Measurements from ENCODE around the gene C6orf141. TPM values are rescaled to one million over a fixed set of nuclear protein-coding genes. Genes with fewer than 3 reads are reported as not detected.
A peak's percentile ranks its signal among the peaks of the same experiment; 100 is the strongest.

Gene C6orf141
- total RNA-seq, 4 donors from 2014 or later: 10.0 to 22.8 (median 18.3) TPM

DNA sequence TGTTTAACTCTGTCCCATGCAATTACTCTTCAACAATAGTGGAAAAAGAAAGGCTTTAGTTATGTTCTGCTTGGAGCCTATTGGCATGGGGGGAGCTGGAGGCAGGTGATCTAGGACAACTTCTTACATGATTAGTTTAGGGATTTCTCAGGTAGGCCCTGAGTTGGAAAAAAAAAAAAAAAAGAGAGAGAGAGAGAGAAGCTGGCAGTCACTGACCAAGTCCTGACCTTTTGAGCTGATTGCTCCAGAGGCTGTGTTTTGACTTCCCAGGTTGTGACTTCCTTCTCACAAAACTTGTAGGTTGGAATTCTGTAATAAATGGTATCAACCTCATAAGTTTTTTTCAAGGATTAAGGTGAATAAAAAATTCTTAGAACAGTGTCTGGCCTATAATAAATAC lies 7.8 kb downstream of the C6orf141 start:
- intact Hi-C loops (cut with DNase I): no loop called here
- no peaks in the 10 kb centered on the region for H3K27me3 ChIP-seq

GRCh38 chr6:49563006-49563886 lies 12.8 kb downstream of the C6orf141 start:
- WGBS, 2 donors: 68 to 86% methylated on average over 2 to 4 of the region's 5 CpGs
- DNase-seq: no peak
- H3K27me3 ChIP-seq: no peaks in the 10 kb centered on the region
- intact Hi-C loops (cut with DNase I): no loop called here
- H3K27ac ChIP-seq: no peak overlapping the region
- TF ChIP-seq POLR2A (IDR thresholded peaks at IDR 0.05): no peak
- peaks cover 0 to 3% (median 0%) of the 10 kb centered on the region in 3 donors for H3K4me1 ChIP-seq
- no peaks in the 10 kb centered on the region for H3K36me3 ChIP-seq
- H3K9me3 ChIP-seq: no peaks in the 10 kb centered on the region
- H3K4me3 ChIP-seq: no peak overlapping the region

More for the DNA sequence above, 7.8 kb downstream of the C6orf141 start:
- TF ChIP-seq POLR2A (IDR thresholded peaks at IDR 0.05) (no peak), CTCF (IDR thresholded peaks at IDR 0.05) (no peak)
- Histone ChIP-seq H3K9me3 (no peaks in the 10 kb centered on the region), H3K36me3 (no peaks in the 10 kb centered on the region), H3K4me1 (peaks cover 0 to 40% (median 7%) of the 10 kb centered on the region in 3 donors), H3K27ac (no peak overlapping the region), H3K4me3 (no peak overlapping the region)
- DNase-seq: no peak

GRCh38 chr6:49564552-49564951 lies 14.1 kb downstream of the C6orf141 start:
- H3K4me3 ChIP-seq: no peak overlapping the region
- H3K9me3 ChIP-seq: no peaks in the 10 kb centered on the region
- peaks cover 0 to 3% (median 0%) of the 10 kb centered on the region in 3 donors for H3K4me1 ChIP-seq
- TF ChIP-seq POLR2A (IDR thresholded peaks at IDR 0.05) (no peak), CTCF (IDR thresholded peaks at IDR 0.05) (no peak)
- H3K27ac ChIP-seq: no peak overlapping the region
- DNase-seq: no peak
- 58 to 92% methylated on average over 1 of the region's 1 CpG for WGBS, 2 donors
- no peaks in the 10 kb centered on the region for H3K27me3 ChIP-seq
- no peaks in the 10 kb centered on the region for H3K36me3 ChIP-seq
- intact Hi-C loops (cut with DNase I): no loop called here

- Histone ChIP-seq H3K4me1 (peaks cover 0 to 3% (median 0%) of the 10 kb centered on the region in 3 donors), H3K4me3 (no peak overlapping the region), H3K9me3 (no peaks in the 10 kb centered on the region), H3K36me3 (no peaks in the 10 kb centered on the region), H3K27me3 (no peaks in the 10 kb centered on the region), H3K27ac (peak overlapping the region in 1 of 4 donors; percentile 31)
- no peak for DNase-seq
- intact Hi-C loops (cut with DNase I): no loop called here
- 51 to 54% methylated on average over 2 of the region's 2 CpGs for WGBS, 2 donors
- no peak for TF ChIP-seq POLR2A (IDR thresholded peaks at IDR 0.05)
- TF ChIP-seq CTCF (IDR thresholded peaks at IDR 0.05): no peak
Measured at GRCh38 chr6:49565261-49565660, 14.8 kb downstream of the C6orf141 start.

DNA sequence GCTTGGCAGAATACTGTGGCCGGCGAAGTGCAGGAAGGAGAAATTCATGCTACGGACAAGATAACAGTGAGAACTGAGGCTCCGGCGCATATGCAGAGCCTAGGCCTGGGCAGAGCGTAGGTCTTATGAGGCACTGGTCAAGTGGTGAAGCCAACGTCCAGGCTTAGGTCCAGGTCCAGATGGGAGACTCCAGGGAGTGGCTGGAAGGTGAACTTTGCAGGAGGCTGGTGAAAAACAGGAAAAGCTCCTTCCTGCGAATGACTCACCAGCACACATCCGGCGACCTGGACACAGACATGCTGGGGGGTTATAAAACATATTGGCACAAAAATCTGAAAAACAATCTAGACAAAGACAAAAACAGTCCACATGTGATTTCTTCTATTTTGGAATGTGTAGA lies 15.4 kb downstream of the C6orf141 start:
- DNase-seq: no peak
- Histone ChIP-seq H3K27ac (peak overlapping the region in 2 of 4 donors; percentile 31 to 40), H3K4me1 (peaks cover 0 to 3% (median 0%) of the 10 kb centered on the region in 3 donors), H3K4me3 (no peak overlapping the region), H3K9me3 (no peaks in the 10 kb centered on the region), H3K27me3 (no peaks in the 10 kb centered on the region), H3K36me3 (no peaks in the 10 kb centered on the region)
- 54 to 67% methylated on average over 10 of the region's 10 CpGs for WGBS, 2 donors
- no peak for TF ChIP-seq CTCF (IDR thresholded peaks at IDR 0.05)
- TF ChIP-seq POLR2A (IDR thresholded peaks at IDR 0.05): no peak
- intact Hi-C loops (cut with DNase I): no loop called here

All from esophagus squamous epithelium (tissue), 5 donors.